H9 (cell line): ENCODE results near the gene ADRM1. TPM values are rescaled to one million over a fixed set of nuclear protein-coding genes. Genes with fewer than 3 reads are reported as not detected.

Experiments used
- DNase-seq: peaks from one replicate; pipeline ENCODE4 v3.0.0-alpha.2; 2017
- H2AFZ ChIP-seq: one replicate; pipeline ENCODE4 v1.6.1; 2013; ENCODE audit warnings: mild to moderate bottlenecking, low read length, control low read depth, moderate library complexity
- H2AK5ac ChIP-seq: 2 replicates; pipeline ENCODE4 v1.6.1; 2013; ENCODE audit warnings: low read length, control low read depth, mixed read lengths; ENCODE audit not compliant: insufficient read length
- H2BK120ac ChIP-seq: one replicate; pipeline ENCODE4 v1.6.1; 2013; ENCODE audit warnings: low read depth, mild to moderate bottlenecking, low read length, control low read depth, inconsistent platforms; ENCODE audit not compliant: poor library complexity, severe bottlenecking
- H2BK12ac ChIP-seq: 2 replicates; pipeline ENCODE4 v1.6.1; 2013; ENCODE audit warnings: low read length, control low read depth, mixed read lengths, low read depth; ENCODE audit not compliant: insufficient read length
- H2BK15ac ChIP-seq: 2 replicates; pipeline ENCODE4 v1.6.1; 2013; ENCODE audit warnings: low read depth, low read length, control low read depth
- H2BK20ac ChIP-seq: one replicate; pipeline ENCODE4 v1.6.1; 2013; ENCODE audit warnings: low read depth, mild to moderate bottlenecking, low read length, control low read depth, inconsistent platforms; ENCODE audit not compliant: poor library complexity, severe bottlenecking
- H2BK5ac ChIP-seq: 2 replicates; pipeline ENCODE4 v1.6.1; 2013; ENCODE audit warnings: low read length, control low read depth, mixed read lengths; ENCODE audit not compliant: insufficient read length
- H3K14ac ChIP-seq: 2 replicates; pipeline ENCODE4 v1.6.1; 2013; ENCODE audit warnings: low read length, control low read depth; ENCODE audit not compliant: insufficient read depth
- H3K18ac ChIP-seq: 2 replicates; pipeline ENCODE4 v1.6.1; 2013; ENCODE audit warnings: low read depth, mild to moderate bottlenecking, mixed read lengths, low read length, control low read depth; ENCODE audit not compliant: insufficient read length
- H3K23ac ChIP-seq: 2 replicates; pipeline ENCODE4 v1.6.1; 2013; ENCODE audit warnings: low read length, control low read depth, mixed read lengths, low read depth; ENCODE audit not compliant: insufficient read length
- H3K23me2 ChIP-seq: 2 replicates; pipeline ENCODE4 v1.6.1; 2013; ENCODE audit warnings: low read depth, mild to moderate bottlenecking, mixed read lengths, low read length, control low read depth; ENCODE audit not compliant: insufficient read length, poor library complexity, severe bottlenecking
- H3K27ac ChIP-seq: 2 replicates; pipeline ENCODE4 v1.5.1; 2013; ENCODE audit warnings: low read length, control low read depth, mixed read lengths, low read depth; ENCODE audit not compliant: insufficient read length
- H3K27me3 ChIP-seq: 2 replicates; pipeline ENCODE4 v1.6.1; 2013; ENCODE audit warnings: low read length, control low read depth, inconsistent platforms; ENCODE audit not compliant: insufficient read depth
- H3K4ac ChIP-seq: 2 replicates; pipeline ENCODE4 v1.6.1; 2013; ENCODE audit warnings: low read depth, mild to moderate bottlenecking, control low read depth, inconsistent platforms, low read length, moderate library complexity
- H3K4me1 ChIP-seq: 2 replicates; pipeline ENCODE4 v1.6.1; 2013; ENCODE audit warnings: low read length, control low read depth, inconsistent platforms; ENCODE audit not compliant: insufficient read depth
- H3K4me2 ChIP-seq: 2 replicates; pipeline ENCODE4 v1.6.1; 2013; ENCODE audit warnings: low read length, control low read depth, mixed read lengths; ENCODE audit not compliant: insufficient read length, insufficient read depth
- H3K56ac ChIP-seq: 2 replicates; pipeline ENCODE4 v1.6.1; 2013; ENCODE audit warnings: low read depth, mild to moderate bottlenecking, mixed read lengths, low read length, control low read depth; ENCODE audit not compliant: insufficient read length
- H3K79me1 ChIP-seq: 2 replicates; pipeline ENCODE4 v1.6.1; 2013; ENCODE audit warnings: low read depth, mild to moderate bottlenecking, moderate library complexity, low read length, control low read depth, inconsistent platforms; ENCODE audit not compliant: insufficient read depth, poor library complexity, severe bottlenecking
- H3K79me2 ChIP-seq: 2 replicates; pipeline ENCODE4 v1.6.1; 2013; ENCODE audit warnings: low read length, control low read depth, inconsistent platforms; ENCODE audit not compliant: insufficient read depth
- H3K9ac ChIP-seq: 2 replicates; pipeline ENCODE4 v1.6.1; 2013; ENCODE audit warnings: low read length, control low read depth, mixed read lengths; ENCODE audit not compliant: insufficient read length; ENCODE audit errors: extremely low read depth
- H3K9me3 ChIP-seq: one replicate; pipeline ENCODE4 v1.6.1; 2013; ENCODE audit warnings: low read depth, low read length, inconsistent platforms; ENCODE audit not compliant: control insufficient read depth
- H3T11ph ChIP-seq: one replicate; pipeline ENCODE4 v1.6.1; 2013; ENCODE audit warnings: mild to moderate bottlenecking, low read length, control low read depth, inconsistent platforms
- H4K20me1 ChIP-seq: one replicate; pipeline ENCODE4 v1.6.1; 2013; ENCODE audit not compliant: control insufficient read depth, insufficient read length, insufficient read depth
- H4K5ac ChIP-seq: 2 replicates; pipeline ENCODE4 v1.6.1; 2013; ENCODE audit warnings: low read depth, mild to moderate bottlenecking, mixed read lengths, low read length, control low read depth; ENCODE audit not compliant: insufficient read length
- H4K8ac ChIP-seq: replicated peaks from 2 replicates; pipeline ENCODE4 v1.6.1; 2013; ENCODE audit warnings: low read length, control low read depth, mixed read lengths, low read depth; ENCODE audit not compliant: insufficient read length
- H4K91ac ChIP-seq: 2 replicates; pipeline ENCODE4 v1.6.1; 2013; ENCODE audit warnings: low read depth, mild to moderate bottlenecking, moderate library complexity, mixed read lengths, low read length, control low read depth; ENCODE audit not compliant: insufficient read length
- H3K27ac Mint-ChIP-seq, 3 experiments: 2 replicates in 2 of 3; 3 replicates in 1 of 3; pipeline ENCODE4 v1.8.0; 2020 to 2021; ENCODE audit warnings: mixed read lengths in 3 of 3, mild to moderate bottlenecking in 1 of 3, moderate library complexity in 1 of 3
- H3K27me3 Mint-ChIP-seq: 2 replicates; pipeline ENCODE4 v1.8.0; 2021; ENCODE audit warnings: low read depth, mild to moderate bottlenecking, moderate library complexity, mixed read lengths
- H3K36me3 Mint-ChIP-seq, 3 experiments: 2 replicates in 2 of 3; 3 replicates in 1 of 3; pipeline ENCODE4 v1.8.0; 2020 to 2021; ENCODE audit warnings: low read depth in 3 of 3, mixed read lengths in 3 of 3; ENCODE audit not compliant: insufficient read depth in 1 of 3
- H3K4me1 Mint-ChIP-seq, 2 experiments: 2 replicates each; pipeline ENCODE4 v1.8.0; 2020; ENCODE audit warnings: mixed read lengths in 2 of 2
- H3K4me3 Mint-ChIP-seq, 2 experiments: 2 replicates in 1 of 2; 3 replicates in 1 of 2; pipeline ENCODE4 v1.8.0; 2020 to 2021; ENCODE audit warnings: mild to moderate bottlenecking in 2 of 2, mixed read lengths in 2 of 2, moderate library complexity in 1 of 2
- H3K9me3 Mint-ChIP-seq, 2 experiments: 2 replicates in 1 of 2; 3 replicates in 1 of 2; pipeline ENCODE4 v1.8.0; 2020; ENCODE audit warnings: mild to moderate bottlenecking in 2 of 2, mixed read lengths in 2 of 2, moderate library complexity in 1 of 2
- CTCF ChIP-seq: fragments of 200-600 bp; sonication (generic); conservative IDR thresholded peaks from 3 replicates; pipeline ENCODE4 v1.8.0; 2021; ENCODE audit warnings: antibody characterized with exemption, mild to moderate bottlenecking
- WGBS: extraction: QIAGEN DNeasy Blood & Tissue Kit; methylation state at CpG from one replicate; pipeline ENCODE4 v1.1.7; 2013; ENCODE audit warnings: missing lambda C conversion rate, low lambda C conversion rate, mixed read lengths; ENCODE audit not compliant: insufficient read length; ENCODE audit errors: extremely low coverage; 5-methylcytosine and 5-hydroxymethylcytosine counted together
- total RNA-seq: library from RNA; stranded (reverse); gene quantifications from 2 replicates; pipeline ENCODE4 v1.2.1, GENCODE V29; 2021

The ADRM1 gene
- total RNA-seq, 1 experiment from 2014 or later = 153 TPM

- Mint-ChIP-seq H3K4me1 (no peaks in the 10 kb centered on the region), H3K9me3 (no peaks in the 10 kb centered on the region; a peak in 1 of 5 replicates), H3K4me3 (no peak overlapping the region), H3K27me3 (no peaks in the 10 kb centered on the region), H3K27ac (peak overlapping the region in 1 of 3 experiments; percentile 61; a peak in 1 of 7 replicates), H3K36me3 (peaks cover 10 to 52% (median 35%) of the 10 kb centered on the region in 3 experiments; a peak in 6 of 7 replicates)
- no peak overlapping the region for H2BK5ac ChIP-seq
- H3K4ac ChIP-seq = no peak overlapping the region
- peaks cover 3% of the 10 kb centered on the region for H4K20me1 ChIP-seq
- H4K91ac ChIP-seq = no peak overlapping the region
- H3K18ac ChIP-seq = no peak overlapping the region
- H2AFZ ChIP-seq = no peak overlapping the region
- no peak for DNase-seq
- no peak for TF ChIP-seq CTCF
- no peak overlapping the region for H4K5ac ChIP-seq
- no peak overlapping the region for H3K9ac ChIP-seq
- WGBS = no CpG with 5 or more reads among the region's 12 CpGs
- no peak overlapping the region for H3K4me2 ChIP-seq
- H3K4me1 ChIP-seq = no peaks in the 10 kb centered on the region
- no peaks in the 10 kb centered on the region for H3K23me2 ChIP-seq
- no peaks in the 10 kb centered on the region for H3K9me3 ChIP-seq
- no peaks in the 10 kb centered on the region for H3K79me2 ChIP-seq
- H3K23ac ChIP-seq = no peak overlapping the region
- no peak overlapping the region for H2BK20ac ChIP-seq
- no peak overlapping the region for H3T11ph ChIP-seq
- H2BK12ac ChIP-seq = no peak overlapping the region
- no peak overlapping the region for H4K8ac ChIP-seq
- no peak overlapping the region for H3K56ac ChIP-seq
- no peak overlapping the region for H2BK15ac ChIP-seq
- no peaks in the 10 kb centered on the region for H3K79me1 ChIP-seq
- no peak overlapping the region for H2BK120ac ChIP-seq
- no peaks in the 10 kb centered on the region for H3K27me3 ChIP-seq
- H3K14ac ChIP-seq = no peak overlapping the region
- H2AK5ac ChIP-seq = no peak overlapping the region
- H3K27ac ChIP-seq = no peak overlapping the region
Observed at GRCh38 chr20:62287759-62288534, 14.8 kb upstream of the ADRM1 start.
